Heart left ventricle (tissue), 13 donors: ENCODE results near the gene PGS1.

ENCODE experiments used
- POLR2A ChIP-seq, 2 donors: fragments of 450-650 bp; IDR thresholded peaks; one replicate each; pipeline ENCODE4 v1.6.1; 2017; ENCODE audit warnings: antibody characterized with exemption in 2 of 2, mild to moderate bottlenecking in 2 of 2, moderate library complexity in 2 of 2
- TF ChIP-seq, protein P1 (sequence below), 12 donors: fragments of 200-600 bp; sonication (generic) in 4 of 12; IDR thresholded peaks; one replicate each; pipeline versions ENCODE4 v1.5.0 to v1.8.0; 2018 to 2022; ENCODE audit warnings: antibody characterized with exemption in 12 of 12, mild to moderate bottlenecking in 5 of 12
- donor health status: ischemic (EF 13 %, LVEDD 7.1; RV severe dilation, severe dysfunction).
- donor health status: DM: no; HTN: yes; CAD: no.
- donor health status: DM: no; HTN: no; CAD: no.
- donor health status: ischemic (EF 25% LVEDD 6.9; RV normal size, moderate dysfunction).
- donor health status: ischemic (EF 25% LVEDD 5.7; RV mildly dilated, moderate dysfunction).
- donor health status: ischemic (EF 35%, LVEDD 5.7; RV mildly dilated, moderate dysfunction).
- donor health status: nonischemic (EF 11% LVEDD 7.7; RV severe dilation, severe dysfunction).
- donor health status: DM: yes; HTN: yes; CAD: no.
- donor health status: PGD.
- donor health status: ischemic (EF 29% LVEDD 5.4; RV normal size, mild dysfunction).
- donor health status: nonischemic (EF 23%, LVEDD 6.1; RV moderate dilation, normal function).

DNA sequence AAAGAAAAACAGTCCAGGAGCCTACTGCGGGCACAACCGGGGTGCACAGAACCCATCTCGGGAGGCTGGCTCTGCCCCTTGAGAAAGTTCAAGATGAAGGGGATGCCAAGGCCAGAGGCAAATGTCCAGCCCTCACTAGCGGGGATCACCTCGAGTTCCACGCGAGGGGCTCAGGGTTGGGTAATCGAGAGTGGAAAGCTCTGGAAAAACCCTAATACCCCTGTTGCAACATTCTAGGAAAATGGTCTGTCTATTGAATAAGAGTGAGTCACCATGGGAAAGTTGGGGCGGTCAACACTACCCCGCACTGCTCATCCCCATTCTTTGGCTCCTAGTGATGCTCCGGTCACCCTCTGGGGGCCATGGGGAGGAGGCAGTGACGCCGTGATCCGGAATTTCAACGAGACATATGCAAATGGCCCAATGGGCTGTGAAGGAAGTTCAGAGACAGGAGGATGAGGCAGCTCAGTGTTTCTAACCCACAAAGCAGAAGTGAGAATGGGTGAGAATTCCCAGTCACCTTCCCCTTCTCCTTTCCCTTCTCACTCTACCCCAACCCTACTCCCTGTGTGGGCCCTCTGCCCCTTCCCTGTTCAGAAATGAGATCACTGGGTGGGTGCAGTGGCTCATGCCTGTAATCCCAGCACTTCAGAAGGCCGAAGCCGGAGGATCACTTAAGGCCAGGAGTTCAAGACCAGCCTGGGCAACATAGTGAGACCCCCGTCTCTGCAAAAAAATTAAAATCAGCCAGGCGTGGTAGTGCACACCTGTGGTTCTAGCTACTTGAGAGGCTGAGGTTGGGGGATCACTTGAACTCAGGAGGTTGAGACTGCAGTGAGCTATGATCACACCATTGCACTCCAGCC, 41.0 kb upstream of the PGS1 start:
- TF ChIP-seq, protein P1, sequence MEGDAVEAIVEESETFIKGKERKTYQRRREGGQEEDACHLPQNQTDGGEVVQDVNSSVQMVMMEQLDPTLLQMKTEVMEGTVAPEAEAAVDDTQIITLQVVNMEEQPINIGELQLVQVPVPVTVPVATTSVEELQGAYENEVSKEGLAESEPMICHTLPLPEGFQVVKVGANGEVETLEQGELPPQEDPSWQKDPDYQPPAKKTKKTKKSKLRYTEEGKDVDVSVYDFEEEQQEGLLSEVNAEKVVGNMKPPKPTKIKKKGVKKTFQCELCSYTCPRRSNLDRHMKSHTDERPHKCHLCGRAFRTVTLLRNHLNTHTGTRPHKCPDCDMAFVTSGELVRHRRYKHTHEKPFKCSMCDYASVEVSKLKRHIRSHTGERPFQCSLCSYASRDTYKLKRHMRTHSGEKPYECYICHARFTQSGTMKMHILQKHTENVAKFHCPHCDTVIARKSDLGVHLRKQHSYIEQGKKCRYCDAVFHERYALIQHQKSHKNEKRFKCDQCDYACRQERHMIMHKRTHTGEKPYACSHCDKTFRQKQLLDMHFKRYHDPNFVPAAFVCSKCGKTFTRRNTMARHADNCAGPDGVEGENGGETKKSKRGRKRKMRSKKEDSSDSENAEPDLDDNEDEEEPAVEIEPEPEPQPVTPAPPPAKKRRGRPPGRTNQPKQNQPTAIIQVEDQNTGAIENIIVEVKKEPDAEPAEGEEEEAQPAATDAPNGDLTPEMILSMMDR (IDR thresholded peaks at IDR 0.05), result no peak
- no peak for TF ChIP-seq POLR2A (IDR thresholded peaks at IDR 0.05)
